Ovary (tissue), 3 donors: Measurements from ENCODE around the gene ADAMTSL3.

Experiments used
- CTCF ChIP-seq, 3 donors: fragments of 450-650 bp in 2 of 3; fragments of 200-600 bp in 1 of 3; IDR thresholded peaks; one replicate each; pipeline versions ENCODE4 v1.5.1 to v1.8.0; 2016 to 2022; ENCODE audit warnings: antibody characterized with exemption in 3 of 3, mild to moderate bottlenecking in 1 of 3
- EP300 ChIP-seq: sonication (generic); formaldehyde crosslinking; IDR thresholded peaks from one replicate; pipeline ENCODE4 v1.6.1; 2017; ENCODE audit warnings: antibody characterized with exemption
- POLR2A ChIP-seq: fragments of 450-650 bp; IDR thresholded peaks from one replicate; pipeline ENCODE4 v1.6.1; 2017; ENCODE audit warnings: antibody characterized with exemption, mild to moderate bottlenecking, moderate library complexity
- donor health status: DM: no; HTN: no; CAD: no.

- TF ChIP-seq CTCF (IDR thresholded peaks at IDR 0.05): no peak
- TF ChIP-seq POLR2A: no peak
- no peak for TF ChIP-seq EP300
These were observed 392.2 kb downstream of the ADAMTSL3 start for GRCh38 chr15:84046064-84046637.
